Muscle layer of colon (tissue), 2 donors: ENCODE results near the gene FMNL3.

ENCODE experiments used
- H3K27ac ChIP-seq: one replicate; pipeline ENCODE4 v1.7.0; 2013; ENCODE audit warnings: low read depth, mild to moderate bottlenecking, low read length, moderate library complexity
- H3K27me3 ChIP-seq, 2 donors: one replicate each; pipeline ENCODE4 v1.7.0; 2013; ENCODE audit warnings: low read length in 2 of 2, mild to moderate bottlenecking in 2 of 2; ENCODE audit not compliant: insufficient read depth in 2 of 2, control insufficient read depth in 1 of 2
- H3K36me3 ChIP-seq: one replicate; pipeline ENCODE4 v1.7.0; 2013; ENCODE audit warnings: mild to moderate bottlenecking, low read length; ENCODE audit not compliant: insufficient read depth
- H3K4me1 ChIP-seq: one replicate; pipeline ENCODE4 v1.7.0; 2013; ENCODE audit warnings: mild to moderate bottlenecking, low read length; ENCODE audit not compliant: insufficient read depth
- H3K4me3 ChIP-seq, 2 donors: one replicate each; pipeline ENCODE4 v1.7.0; 2013; ENCODE audit warnings: low read length in 2 of 2, low read depth in 1 of 2, mild to moderate bottlenecking in 1 of 2, moderate library complexity in 1 of 2
- H3K9ac ChIP-seq: one replicate; pipeline ENCODE4 v1.7.0; 2013; ENCODE audit warnings: low read length
- H3K9me3 ChIP-seq: one replicate; pipeline ENCODE4 v1.7.0; 2013; ENCODE audit warnings: mild to moderate bottlenecking, low read length
- donor health status: abdominal sarcoma.
- donor health status: Adenocarcinoma of cecum.

FMNL3 gene

DNA sequence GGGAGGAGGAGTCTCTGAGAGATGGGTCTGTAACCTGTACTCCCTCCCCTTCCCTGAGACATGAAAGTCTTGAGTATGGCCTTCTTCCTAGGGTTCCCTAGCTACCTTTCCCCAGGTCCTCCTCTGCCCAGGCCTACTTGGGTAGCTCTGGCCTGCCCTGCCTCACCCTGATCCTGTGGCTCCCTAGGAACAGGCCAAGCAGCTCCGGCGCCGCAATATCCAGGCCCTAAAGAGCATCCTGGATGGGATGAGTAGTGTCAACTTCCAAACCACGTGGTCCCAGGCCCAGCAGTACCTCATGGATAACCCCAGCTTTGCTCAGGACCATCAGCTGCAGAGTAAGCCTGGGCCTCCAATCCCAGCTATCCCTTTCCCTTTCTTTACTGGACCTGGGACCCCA is 71.5 kb downstream of the FMNL3 start:
- H3K9me3 ChIP-seq, result no peaks in the 10 kb centered on the region
- peaks cover 56% of the 10 kb centered on the region for H3K36me3 ChIP-seq
- no peak overlapping the region for H3K9ac ChIP-seq
- no peak overlapping the region for H3K27ac ChIP-seq
- peaks cover 17% of the 10 kb centered on the region for H3K4me1 ChIP-seq
- no peaks in the 10 kb centered on the region for H3K27me3 ChIP-seq
- no peak overlapping the region for H3K4me3 ChIP-seq

DNA sequence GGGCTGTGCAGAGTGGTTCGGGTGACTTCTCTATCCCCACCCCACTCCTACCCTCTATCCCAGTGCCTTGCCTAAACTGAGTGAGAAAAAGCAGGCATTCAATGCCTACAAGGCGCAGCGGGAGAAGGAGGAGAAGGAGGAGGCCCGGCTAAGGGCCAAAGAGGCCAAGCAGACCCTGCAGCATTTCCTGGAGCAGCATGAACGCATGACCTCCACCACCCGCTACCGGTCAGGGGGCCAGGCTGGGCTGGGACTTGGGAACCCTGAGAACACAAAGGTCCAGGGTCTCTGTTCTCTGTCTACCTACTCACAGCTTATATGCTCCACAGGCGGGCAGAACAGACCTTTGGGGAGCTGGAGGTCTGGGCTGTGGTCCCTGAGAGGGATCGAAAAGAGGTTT is 72.2 kb downstream of the FMNL3 start:
- H3K9me3 ChIP-seq, result no peaks in the 10 kb centered on the region
- peaks cover 17% of the 10 kb centered on the region for H3K4me1 ChIP-seq
- no peak overlapping the region for H3K4me3 ChIP-seq
- H3K27me3 ChIP-seq, result no peaks in the 10 kb centered on the region
- H3K27ac ChIP-seq, result no peak overlapping the region
- peaks cover 51% of the 10 kb centered on the region for H3K36me3 ChIP-seq
- no peak overlapping the region for H3K9ac ChIP-seq

DNA sequence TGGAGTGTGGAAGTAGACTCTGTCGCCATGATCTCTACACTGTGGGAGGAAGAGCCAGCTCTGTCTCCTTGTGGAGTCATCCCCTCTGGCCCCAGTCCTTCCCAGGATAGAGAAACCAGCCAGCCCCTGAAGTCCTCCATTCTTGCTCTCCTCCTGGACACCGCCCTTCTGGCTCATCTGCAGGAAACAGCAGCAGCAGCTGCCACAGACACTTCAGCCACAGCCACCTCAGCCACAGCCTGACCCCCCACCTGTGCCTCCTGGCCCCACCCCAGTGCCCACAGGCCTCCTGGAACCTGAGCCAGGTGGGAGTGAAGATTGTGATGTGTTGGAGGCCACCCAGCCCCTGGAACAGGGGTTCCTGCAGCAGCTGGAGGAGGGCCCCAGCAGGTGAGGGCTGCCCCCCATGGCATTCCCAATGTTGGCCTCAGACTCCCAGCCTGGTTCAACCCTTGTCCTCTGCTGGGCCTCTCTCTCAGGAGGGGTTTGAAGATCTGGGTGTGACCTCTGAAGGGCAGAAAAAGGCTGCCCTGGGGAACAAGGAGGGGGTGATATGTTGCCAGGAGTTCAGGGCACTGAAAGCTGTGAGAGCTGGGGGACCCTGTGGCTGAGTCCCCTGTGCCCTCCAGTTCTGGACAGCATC is 73.4 kb downstream of the FMNL3 start:
- Histone ChIP-seq H3K27me3 (no peaks in the 10 kb centered on the region), H3K9ac (no peak overlapping the region), H3K4me1 (peaks cover 17% of the 10 kb centered on the region), H3K36me3 (peaks cover 41% of the 10 kb centered on the region), H3K9me3 (no peaks in the 10 kb centered on the region), H3K27ac (no peak overlapping the region), H3K4me3 (no peak overlapping the region)

DNA sequence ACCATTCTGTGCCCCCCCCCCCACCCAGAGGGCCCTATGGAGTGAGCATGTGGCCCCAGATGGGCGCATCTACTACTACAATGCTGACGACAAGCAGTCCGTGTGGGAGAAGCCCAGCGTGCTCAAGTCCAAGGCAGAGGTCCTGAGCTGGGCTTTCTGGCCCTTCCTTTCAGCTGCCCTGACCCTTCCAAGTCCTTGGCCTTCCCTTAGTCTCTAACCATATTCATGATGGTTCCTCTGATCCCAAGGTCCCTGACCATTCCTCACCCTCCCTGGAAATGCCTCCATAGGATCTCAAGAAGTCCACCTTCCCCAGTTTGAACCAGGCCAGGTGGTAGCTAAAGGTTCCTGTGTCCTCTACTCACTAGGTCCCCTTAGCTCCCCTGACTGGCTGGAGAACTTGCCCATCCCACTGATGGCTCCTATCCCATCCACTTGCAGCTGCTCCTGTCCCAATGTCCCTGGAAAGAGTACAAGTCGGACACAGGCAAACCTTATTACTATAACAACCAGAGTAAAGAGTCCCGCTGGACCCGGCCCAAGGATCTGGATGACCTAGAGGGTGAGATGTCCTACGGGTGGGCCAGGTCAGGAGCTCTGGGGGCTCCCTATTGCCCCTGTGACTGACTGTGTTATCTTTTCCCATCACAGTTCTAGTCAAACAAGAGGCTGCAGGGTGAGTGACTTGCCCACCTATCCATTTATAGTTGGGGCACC is 74.1 kb downstream of the FMNL3 start:
- Histone ChIP-seq H3K9me3 (no peaks in the 10 kb centered on the region), H3K4me1 (peaks cover 17% of the 10 kb centered on the region), H3K4me3 (no peak overlapping the region), H3K9ac (no peak overlapping the region), H3K27me3 (no peaks in the 10 kb centered on the region), H3K27ac (no peak overlapping the region), H3K36me3 (peaks cover 35% of the 10 kb centered on the region)

DNA sequence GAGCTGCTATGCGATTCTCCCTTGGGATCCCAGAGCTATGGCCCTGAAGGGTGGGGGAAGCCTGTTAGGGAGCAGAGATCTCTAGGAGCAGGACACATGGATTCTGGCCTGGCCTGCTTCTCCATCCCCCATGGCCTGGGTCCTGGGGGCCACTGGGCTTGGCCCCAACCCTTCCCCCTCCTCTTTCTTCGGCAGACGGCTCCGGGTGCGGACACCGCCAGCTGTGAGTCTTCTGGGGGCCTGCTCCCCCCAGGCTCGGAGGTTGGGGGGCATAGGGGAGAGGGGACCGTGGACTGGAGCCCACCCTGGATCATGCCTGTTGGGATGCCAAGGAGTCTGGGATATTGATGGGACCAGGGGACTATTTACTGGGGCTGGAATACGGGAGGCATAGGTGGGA is 74.8 kb downstream of the FMNL3 start:
- no peak overlapping the region for H3K9ac ChIP-seq
- no peak overlapping the region for H3K27ac ChIP-seq
- H3K36me3 ChIP-seq, result peaks cover 35% of the 10 kb centered on the region

DNA sequence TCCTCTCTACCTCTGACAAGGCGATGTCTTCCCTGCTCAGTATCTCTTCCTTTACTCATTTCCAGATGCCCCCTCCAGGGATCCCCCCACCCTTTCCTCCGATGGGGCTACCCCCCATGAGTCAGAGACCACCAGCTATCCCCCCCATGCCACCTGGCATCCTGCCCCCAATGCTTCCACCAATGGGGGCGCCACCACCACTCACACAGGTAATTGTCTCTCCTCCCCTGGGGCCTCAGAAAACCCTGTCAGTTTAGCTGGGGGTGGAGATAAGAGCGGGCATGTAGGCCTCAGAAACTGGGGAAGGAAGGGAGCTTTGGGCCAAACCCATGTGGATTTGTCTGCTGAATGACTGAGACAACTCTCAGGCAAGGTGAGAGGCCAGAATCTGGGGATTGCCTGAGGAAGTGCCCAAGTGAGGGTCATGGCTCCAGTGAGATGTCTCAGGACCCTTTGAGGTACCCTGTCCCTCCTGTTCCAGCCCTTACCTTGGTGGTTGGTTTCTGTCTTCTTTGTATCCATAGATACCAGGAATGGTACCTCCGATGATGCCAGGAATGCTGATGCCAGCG is 75.8 kb downstream of the FMNL3 start:
- Histone ChIP-seq H3K9me3 (no peaks in the 10 kb centered on the region), H3K36me3 (peaks cover 35% of the 10 kb centered on the region), H3K4me1 (peaks cover 2% of the 10 kb centered on the region), H3K27me3 (no peaks in the 10 kb centered on the region), H3K27ac (no peak overlapping the region), H3K4me3 (no peak overlapping the region), H3K9ac (no peak overlapping the region)

More for the DNA sequence above, 74.8 kb downstream of the FMNL3 start:
- no peak overlapping the region for H3K4me3 ChIP-seq
- no peaks in the 10 kb centered on the region for H3K27me3 ChIP-seq
- no peaks in the 10 kb centered on the region for H3K9me3 ChIP-seq
- H3K4me1 ChIP-seq, result peaks cover 12% of the 10 kb centered on the region

- H3K9ac ChIP-seq, result no peak overlapping the region
- H3K36me3 ChIP-seq, result peaks cover 12% of the 10 kb centered on the region
- H3K27me3 ChIP-seq, result no peaks in the 10 kb centered on the region
- H3K27ac ChIP-seq, result no peak overlapping the region
- no peak overlapping the region for H3K4me3 ChIP-seq
- H3K9me3 ChIP-seq, result no peaks in the 10 kb centered on the region
- peaks cover 18% of the 10 kb centered on the region for H3K4me1 ChIP-seq
These were observed 79.3 kb downstream of the FMNL3 start for GRCh38 chr12:49627752-49628360.

DNA sequence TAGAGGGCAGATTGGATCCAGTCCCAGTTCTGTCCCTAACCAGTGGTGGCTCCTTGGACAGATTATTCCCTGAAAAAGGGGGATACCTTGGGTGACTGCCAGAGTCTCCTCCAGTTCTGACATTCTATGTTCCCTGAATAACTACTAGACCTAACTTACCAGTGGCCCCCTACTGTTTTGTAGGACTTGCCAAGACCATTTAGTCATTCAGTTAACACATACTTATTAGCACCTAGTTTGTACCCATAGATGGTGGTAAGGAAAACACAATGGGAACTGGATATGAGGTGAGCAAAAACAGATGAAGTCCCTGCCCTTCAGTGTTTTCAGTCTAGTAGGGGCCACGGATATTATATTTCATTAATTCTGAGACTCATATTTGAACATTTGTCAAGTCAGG is 80.4 kb downstream of the FMNL3 start:
- H3K27ac ChIP-seq, result no peak overlapping the region
- H3K36me3 ChIP-seq, result peaks cover 4% of the 10 kb centered on the region
- no peaks in the 10 kb centered on the region for H3K9me3 ChIP-seq
- H3K4me1 ChIP-seq, result peaks cover 18% of the 10 kb centered on the region
- H3K4me3 ChIP-seq, result no peak overlapping the region
- H3K27me3 ChIP-seq, result no peaks in the 10 kb centered on the region
- no peak overlapping the region for H3K9ac ChIP-seq

DNA sequence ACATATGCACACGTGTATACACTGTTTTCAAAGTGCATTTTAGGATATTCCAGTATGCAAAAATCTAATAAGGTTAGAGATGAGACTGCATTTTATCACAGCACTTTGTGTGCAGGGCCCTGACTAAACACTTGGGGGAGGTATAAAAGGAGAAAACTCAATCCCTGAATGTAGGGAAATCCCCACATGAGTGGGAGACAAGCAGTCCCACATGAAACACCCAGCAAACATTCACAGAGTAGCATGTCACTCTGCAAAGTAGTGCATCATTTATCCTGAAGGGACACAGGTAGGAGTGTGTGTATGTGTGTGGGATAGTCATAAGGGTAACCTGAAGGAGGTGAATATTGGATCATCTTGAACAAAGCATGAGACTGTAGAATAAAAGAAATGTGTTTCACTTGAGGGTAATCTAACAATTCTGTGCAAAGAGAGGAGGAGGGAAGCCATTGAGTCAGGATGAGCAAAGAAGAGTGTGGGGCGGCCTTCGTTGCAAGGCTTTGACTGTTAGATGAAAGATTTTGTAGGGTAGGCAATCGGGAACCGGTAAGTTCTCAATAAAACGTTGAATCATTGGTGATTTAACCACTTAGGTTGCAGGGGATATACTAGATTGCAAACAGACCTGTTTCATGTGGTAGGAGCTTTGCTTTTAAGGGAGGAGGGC is 80.9 kb downstream of the FMNL3 start:
- H3K9ac ChIP-seq, result no peak overlapping the region
- H3K9me3 ChIP-seq, result no peaks in the 10 kb centered on the region
- no peak overlapping the region for H3K27ac ChIP-seq
- H3K27me3 ChIP-seq, result no peaks in the 10 kb centered on the region
- peaks cover 22% of the 10 kb centered on the region for H3K4me1 ChIP-seq
- no peak overlapping the region for H3K4me3 ChIP-seq
- no peaks in the 10 kb centered on the region for H3K36me3 ChIP-seq

- Histone ChIP-seq H3K27ac (peak overlapping the region; percentile 38), H3K27me3 (no peaks in the 10 kb centered on the region), H3K9me3 (no peaks in the 10 kb centered on the region), H3K36me3 (no peaks in the 10 kb centered on the region), H3K4me3 (no peak overlapping the region), H3K4me1 (peaks cover 22% of the 10 kb centered on the region), H3K9ac (no peak overlapping the region)
These were observed 82.2 kb downstream of the FMNL3 start for GRCh38 chr12:49624921-49625577.
